Amniotic stem cell (primary cell): Measurements from ENCODE around the gene GSG1L.

Experiments
- DNase-seq: peaks from one replicate; lab custom pipeline; 2025; lab: John Stamatoyannopoulos, UW

The GSG1L gene

GRCh38 chr16:27851586-27851985, 211.9 kb downstream of the GSG1L start:
- DNase-seq, result no peak

GRCh38 chr16:27849621-27850020, 213.9 kb downstream of the GSG1L start:
- DNase-seq, result no peak

- DNase-seq, result no peak
These were observed 216.4 kb downstream of the GSG1L start for GRCh38 chr16:27847030-27847550.

GRCh38 chr16:27844826-27845225, 218.7 kb downstream of the GSG1L start:
- no peak for DNase-seq

DNA sequence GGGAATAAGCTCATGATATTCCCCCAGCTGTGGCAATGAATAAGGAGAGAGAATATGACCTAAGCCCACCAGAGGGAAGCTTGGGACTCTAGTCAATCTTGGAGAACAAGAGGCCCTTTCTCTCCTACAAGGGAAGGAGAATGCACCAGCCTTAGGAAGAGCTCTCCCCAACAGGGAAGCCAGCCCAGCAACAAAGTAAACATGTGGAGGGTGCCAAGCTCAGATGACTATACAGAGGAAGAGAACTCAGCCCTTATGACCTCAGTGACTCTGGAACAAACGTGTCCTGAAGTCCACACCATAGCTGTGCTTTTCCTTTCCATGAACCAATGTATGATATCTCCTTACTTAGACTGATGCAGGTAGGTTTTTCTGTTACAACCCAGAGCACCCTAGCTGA, 219.7 kb downstream of the GSG1L start:
- no peak for DNase-seq

GRCh38 chr16:27841911-27842310, 221.6 kb downstream of the GSG1L start:
- no peak for DNase-seq

GRCh38 chr16:27841061-27841801, 222.3 kb downstream of the GSG1L start:
- DNase-seq, result no peak

GRCh38 chr16:27840311-27841060, 223.0 kb downstream of the GSG1L start:
- DNase-seq, result no peak

DNA sequence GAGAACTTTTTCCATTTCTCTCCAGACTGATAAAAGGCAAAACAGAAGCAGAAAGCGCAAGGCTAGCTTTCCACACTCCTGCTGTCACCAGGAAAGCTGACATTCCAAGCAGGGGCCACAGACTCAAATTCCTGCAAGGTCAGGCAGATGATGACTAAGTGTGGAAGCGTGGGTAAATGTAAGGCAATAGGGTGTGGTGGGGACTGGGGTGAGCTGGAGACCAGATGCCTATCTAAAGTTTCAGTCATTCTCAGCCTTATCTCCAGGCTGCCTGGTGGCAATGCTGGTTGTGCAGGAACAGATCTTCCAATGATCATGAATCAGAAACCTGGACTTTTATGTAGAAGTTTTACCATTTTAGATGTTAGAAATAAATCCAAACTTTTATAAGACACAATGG, 224.1 kb downstream of the GSG1L start:
- peak; percentile 1 for DNase-seq

DNA sequence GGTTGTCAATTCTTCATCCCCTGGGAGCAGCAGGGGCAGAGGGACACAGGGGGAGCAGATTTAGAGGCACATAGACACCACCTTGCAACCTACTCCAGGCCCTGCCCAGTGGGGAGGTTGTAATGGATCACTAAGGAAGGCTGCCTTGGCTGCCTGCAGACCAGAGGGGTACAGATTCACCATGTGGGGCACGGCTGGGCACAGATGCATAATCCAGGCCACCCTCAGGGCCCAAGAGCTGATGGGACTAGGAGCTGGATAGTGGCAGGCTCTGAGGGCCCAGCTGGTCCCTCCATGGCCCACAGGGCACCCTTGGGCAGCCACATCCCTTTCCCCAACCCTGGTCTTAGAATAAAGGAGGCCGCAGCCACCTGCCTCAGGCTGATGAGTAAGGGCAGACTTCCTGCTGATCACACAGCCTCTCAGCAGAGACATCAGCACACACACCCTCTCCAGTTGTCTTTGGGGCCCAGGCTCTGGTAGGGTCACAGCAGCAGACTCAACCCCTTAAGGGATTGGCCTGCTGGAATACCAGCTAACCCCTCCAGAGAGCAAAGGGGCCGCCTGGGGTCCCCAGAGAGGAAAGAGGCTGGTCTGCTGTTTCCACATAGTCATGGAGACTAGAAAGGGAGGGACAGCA, 224.9 kb downstream of the GSG1L start:
- no peak for DNase-seq

DNA sequence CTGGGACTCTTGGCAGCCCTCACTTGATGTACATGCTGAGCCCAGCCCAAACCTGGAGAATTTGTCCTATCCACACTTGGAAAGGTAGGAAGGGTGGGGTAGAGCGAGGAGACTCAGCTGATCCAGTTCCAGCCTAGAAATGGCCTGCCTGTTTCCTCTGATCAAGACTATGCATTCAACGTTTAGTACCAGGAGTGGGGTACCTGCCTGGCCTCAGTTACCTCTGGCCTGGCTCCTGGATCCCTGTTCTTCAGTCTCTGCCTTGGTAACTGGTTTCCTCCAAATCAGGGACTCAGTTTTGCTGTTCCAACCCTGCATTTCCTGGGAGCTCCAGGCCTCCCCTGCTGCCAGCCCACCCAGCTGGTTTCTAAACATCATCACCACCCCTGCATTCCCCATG, 233.5 kb downstream of the GSG1L start:
- DNase-seq, result no peak

- DNase-seq, result no peak
These were observed 234.8 kb downstream of the GSG1L start for GRCh38 chr16:27828671-27829070.

- no peak for DNase-seq
These were observed 235.7 kb downstream of the GSG1L start for GRCh38 chr16:27827765-27828164.

- DNase-seq, result no peak
These were observed 236.6 kb downstream of the GSG1L start for GRCh38 chr16:27826893-27827289.

- DNase-seq, result no peak
These were observed 237.2 kb downstream of the GSG1L start for GRCh38 chr16:27826081-27826892.

GRCh38 chr16:27824786-27825185, 238.7 kb downstream of the GSG1L start:
- DNase-seq, result no peak

GRCh38 chr16:27824006-27824405, 239.5 kb downstream of the GSG1L start:
- DNase-seq, result no peak

DNA sequence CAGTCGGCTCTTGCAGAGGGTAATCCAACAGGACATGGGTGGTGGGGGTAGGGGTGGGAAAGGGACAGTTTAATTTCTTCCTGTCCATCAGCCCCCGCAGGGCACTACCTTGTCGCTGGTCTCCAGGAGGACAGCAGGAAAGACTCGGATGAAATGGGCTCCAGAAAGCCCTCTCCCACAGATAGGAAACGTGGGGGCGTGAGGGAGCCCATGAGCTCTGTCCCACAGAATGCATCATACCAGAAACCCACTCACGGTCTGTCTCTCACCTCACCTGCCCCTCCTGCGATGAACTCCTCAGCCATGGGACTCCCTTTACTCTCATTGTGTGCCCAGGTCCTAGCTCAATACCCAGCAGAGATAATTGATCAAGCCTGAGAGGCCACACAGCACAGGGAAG, 240.1 kb downstream of the GSG1L start:
- no peak for DNase-seq

GRCh38 chr16:27822996-27823395, 240.5 kb downstream of the GSG1L start:
- DNase-seq, result no peak

DNA sequence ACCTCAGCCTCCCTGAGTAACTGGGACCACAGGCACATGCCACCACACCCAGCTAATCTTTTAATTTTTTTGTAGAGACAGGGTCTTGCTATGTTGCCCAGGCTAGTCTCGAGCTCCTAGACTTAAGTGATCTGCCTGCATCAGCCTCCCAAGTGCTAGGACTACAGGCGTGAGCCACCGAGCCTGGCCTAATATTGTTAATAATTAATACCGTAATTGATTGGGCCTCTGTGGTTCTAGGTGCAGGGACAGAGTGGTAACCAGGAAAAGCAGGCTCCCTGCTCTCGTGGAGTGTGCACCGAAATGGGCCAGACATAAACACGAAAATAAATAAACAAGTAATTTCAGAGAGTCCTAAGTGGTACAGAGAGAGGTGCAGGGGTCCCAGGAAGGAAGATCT, 241.0 kb downstream of the GSG1L start:
- DNase-seq, result no peak

GRCh38 chr16:27820646-27821345, 242.7 kb downstream of the GSG1L start:
- no peak for DNase-seq
